HL-60 (cell line): ENCODE data around the gene AFDN.

Experiments used
- DNase-seq, 2 experiments: peaks; one replicate each; pipeline ENCODE4 v3.0.0-alpha.2; 2010 to 2020; ENCODE audit warnings: low read depth in 1 of 2, low spot score in 1 of 2
- H3K27ac ChIP-seq: fragments of 250-450 bp; sonication (Bioruptor Pico); replicated peaks from 2 replicates; pipeline ENCODE4 v1.5.1; 2020; ENCODE audit warnings: mild to moderate bottlenecking, moderate library complexity
- H3K27me3 ChIP-seq: fragments of 250-450 bp; sonication (Bioruptor Pico); 2 replicates; pipeline ENCODE4 v1.5.1; 2021; ENCODE audit warnings: mild to moderate bottlenecking, moderate library complexity; ENCODE audit not compliant: insufficient read depth, poor library complexity, severe bottlenecking
- H3K4me3 ChIP-seq: replicated peaks from 2 replicates; pipeline ENCODE4 v1.5.1; 2011; ENCODE audit warnings: mild to moderate bottlenecking, control low read depth, low read length; ENCODE audit not compliant: insufficient read depth
- GABPA ChIP-seq: IDR thresholded peaks from 2 replicates; pipeline ENCODE4 v1.6.1; 2012; ENCODE audit warnings: low read depth
- POLR2AphosphoS5 ChIP-seq: IDR thresholded peaks from 2 replicates; pipeline ENCODE4 v1.6.1; 2012; ENCODE audit warnings: low read depth
- SPI1 ChIP-seq: IDR thresholded peaks from 2 replicates; pipeline ENCODE4 v1.6.1; 2012; ENCODE audit warnings: low read depth, mild to moderate bottlenecking, borderline replicate concordance
- TF ChIP-seq, protein P1 (sequence below): IDR thresholded peaks from 2 replicates; pipeline ENCODE4 v1.6.1; 2012; ENCODE audit warnings: low read depth; ENCODE audit not compliant: insufficient replicate concordance
- TF ChIP-seq, protein P2 (sequence below): IDR thresholded peaks from one replicate; pipeline ENCODE4 v1.5.1; 2011; ENCODE audit warnings: low read length, control low read depth, inconsistent platforms; ENCODE audit not compliant: insufficient read depth

The AFDN gene

GRCh38 chr6:167934426-167934864 is 107.7 kb downstream of the AFDN start:
- Histone ChIP-seq H3K27ac (no peak overlapping the region), H3K4me3 (no peak overlapping the region), H3K27me3 (no peaks in the 10 kb centered on the region)
- TF ChIP-seq, protein P1, sequence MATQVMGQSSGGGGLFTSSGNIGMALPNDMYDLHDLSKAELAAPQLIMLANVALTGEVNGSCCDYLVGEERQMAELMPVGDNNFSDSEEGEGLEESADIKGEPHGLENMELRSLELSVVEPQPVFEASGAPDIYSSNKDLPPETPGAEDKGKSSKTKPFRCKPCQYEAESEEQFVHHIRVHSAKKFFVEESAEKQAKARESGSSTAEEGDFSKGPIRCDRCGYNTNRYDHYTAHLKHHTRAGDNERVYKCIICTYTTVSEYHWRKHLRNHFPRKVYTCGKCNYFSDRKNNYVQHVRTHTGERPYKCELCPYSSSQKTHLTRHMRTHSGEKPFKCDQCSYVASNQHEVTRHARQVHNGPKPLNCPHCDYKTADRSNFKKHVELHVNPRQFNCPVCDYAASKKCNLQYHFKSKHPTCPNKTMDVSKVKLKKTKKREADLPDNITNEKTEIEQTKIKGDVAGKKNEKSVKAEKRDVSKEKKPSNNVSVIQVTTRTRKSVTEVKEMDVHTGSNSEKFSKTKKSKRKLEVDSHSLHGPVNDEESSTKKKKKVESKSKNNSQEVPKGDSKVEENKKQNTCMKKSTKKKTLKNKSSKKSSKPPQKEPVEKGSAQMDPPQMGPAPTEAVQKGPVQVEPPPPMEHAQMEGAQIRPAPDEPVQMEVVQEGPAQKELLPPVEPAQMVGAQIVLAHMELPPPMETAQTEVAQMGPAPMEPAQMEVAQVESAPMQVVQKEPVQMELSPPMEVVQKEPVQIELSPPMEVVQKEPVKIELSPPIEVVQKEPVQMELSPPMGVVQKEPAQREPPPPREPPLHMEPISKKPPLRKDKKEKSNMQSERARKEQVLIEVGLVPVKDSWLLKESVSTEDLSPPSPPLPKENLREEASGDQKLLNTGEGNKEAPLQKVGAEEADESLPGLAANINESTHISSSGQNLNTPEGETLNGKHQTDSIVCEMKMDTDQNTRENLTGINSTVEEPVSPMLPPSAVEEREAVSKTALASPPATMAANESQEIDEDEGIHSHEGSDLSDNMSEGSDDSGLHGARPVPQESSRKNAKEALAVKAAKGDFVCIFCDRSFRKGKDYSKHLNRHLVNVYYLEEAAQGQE, result no peak
- TF ChIP-seq POLR2AphosphoS5 (no peak), SPI1 (no peak), GABPA (no peak)
- TF ChIP-seq, protein P2, sequence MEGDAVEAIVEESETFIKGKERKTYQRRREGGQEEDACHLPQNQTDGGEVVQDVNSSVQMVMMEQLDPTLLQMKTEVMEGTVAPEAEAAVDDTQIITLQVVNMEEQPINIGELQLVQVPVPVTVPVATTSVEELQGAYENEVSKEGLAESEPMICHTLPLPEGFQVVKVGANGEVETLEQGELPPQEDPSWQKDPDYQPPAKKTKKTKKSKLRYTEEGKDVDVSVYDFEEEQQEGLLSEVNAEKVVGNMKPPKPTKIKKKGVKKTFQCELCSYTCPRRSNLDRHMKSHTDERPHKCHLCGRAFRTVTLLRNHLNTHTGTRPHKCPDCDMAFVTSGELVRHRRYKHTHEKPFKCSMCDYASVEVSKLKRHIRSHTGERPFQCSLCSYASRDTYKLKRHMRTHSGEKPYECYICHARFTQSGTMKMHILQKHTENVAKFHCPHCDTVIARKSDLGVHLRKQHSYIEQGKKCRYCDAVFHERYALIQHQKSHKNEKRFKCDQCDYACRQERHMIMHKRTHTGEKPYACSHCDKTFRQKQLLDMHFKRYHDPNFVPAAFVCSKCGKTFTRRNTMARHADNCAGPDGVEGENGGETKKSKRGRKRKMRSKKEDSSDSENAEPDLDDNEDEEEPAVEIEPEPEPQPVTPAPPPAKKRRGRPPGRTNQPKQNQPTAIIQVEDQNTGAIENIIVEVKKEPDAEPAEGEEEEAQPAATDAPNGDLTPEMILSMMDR, result no peak
- no peak for DNase-seq

DNA sequence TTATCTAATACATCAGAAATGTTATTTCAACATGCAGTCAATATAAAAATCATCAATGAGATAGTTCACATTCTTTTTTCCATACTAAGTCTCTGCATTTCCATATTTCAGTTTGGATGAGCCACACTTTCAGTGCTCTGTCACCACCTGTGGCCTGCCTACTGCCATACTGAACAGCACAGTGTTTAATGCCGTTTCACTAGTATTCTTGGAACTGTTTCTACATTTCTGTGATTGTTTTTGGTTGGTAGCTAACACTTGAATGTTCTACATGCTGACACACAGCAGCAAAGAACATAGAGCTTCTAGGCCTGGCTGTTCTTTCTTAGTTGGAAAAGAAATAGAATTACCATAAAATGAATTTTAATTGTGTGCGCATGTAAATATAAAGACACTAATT is 109.3 kb downstream of the AFDN start:
- TF ChIP-seq GABPA, result no peak
- no peak for TF ChIP-seq SPI1
- TF ChIP-seq, protein P2, result no peak
- TF ChIP-seq, protein P1, result no peak
- no peak for TF ChIP-seq POLR2AphosphoS5
- H3K4me3 ChIP-seq, result no peak overlapping the region
- no peak for DNase-seq
- no peaks in the 10 kb centered on the region for H3K27me3 ChIP-seq
- no peak overlapping the region for H3K27ac ChIP-seq

DNA sequence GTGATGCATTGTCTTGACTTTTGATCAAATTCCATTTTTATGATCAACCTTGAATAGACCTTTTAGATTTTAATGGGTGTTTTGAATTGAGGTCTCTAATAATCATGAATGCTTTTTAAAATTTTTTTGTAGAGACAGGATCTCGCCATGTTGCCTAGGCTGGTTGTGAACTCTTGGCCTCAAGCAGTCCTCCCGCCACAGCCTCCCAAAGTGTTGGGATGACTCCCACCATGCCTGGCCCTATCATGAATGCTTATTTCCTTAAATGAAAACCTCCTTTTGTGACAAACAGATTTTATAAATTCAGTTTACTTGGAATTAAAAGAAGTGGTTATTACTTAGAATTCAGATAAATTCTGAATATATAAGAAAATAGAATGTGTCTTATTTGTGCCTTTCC is 110.6 kb downstream of the AFDN start:
- no peak overlapping the region for H3K4me3 ChIP-seq
- H3K27ac ChIP-seq, result no peak overlapping the region
- no peaks in the 10 kb centered on the region for H3K27me3 ChIP-seq
- TF ChIP-seq GABPA (no peak), SPI1 (no peak), POLR2AphosphoS5 (no peak)
- TF ChIP-seq, protein P1, result no peak
- TF ChIP-seq, protein P2, result no peak
- no peak for DNase-seq
